IMR-90 (cell line): ENCODE results near the gene IRGQ.

Experiments used
- MXI1 ChIP-seq: IDR thresholded peaks from 2 replicates; pipeline ENCODE4 v1.6.1; 2012; ENCODE audit warnings: low read depth, mild to moderate bottlenecking, low read length, moderate library complexity, borderline replicate concordance
- POLR2A ChIP-seq: IDR thresholded peaks from 2 replicates; pipeline ENCODE4 v1.6.1; 2012; ENCODE audit warnings: mild to moderate bottlenecking, low read depth, low read length
- TF ChIP-seq, protein P1 (sequence below): fragments of 150-350 bp; IDR thresholded peaks from 2 replicates; pipeline ENCODE4 v1.6.1; 2017; ENCODE audit warnings: mild to moderate bottlenecking, antibody characterized with exemption, low read length, low read depth

DNA sequence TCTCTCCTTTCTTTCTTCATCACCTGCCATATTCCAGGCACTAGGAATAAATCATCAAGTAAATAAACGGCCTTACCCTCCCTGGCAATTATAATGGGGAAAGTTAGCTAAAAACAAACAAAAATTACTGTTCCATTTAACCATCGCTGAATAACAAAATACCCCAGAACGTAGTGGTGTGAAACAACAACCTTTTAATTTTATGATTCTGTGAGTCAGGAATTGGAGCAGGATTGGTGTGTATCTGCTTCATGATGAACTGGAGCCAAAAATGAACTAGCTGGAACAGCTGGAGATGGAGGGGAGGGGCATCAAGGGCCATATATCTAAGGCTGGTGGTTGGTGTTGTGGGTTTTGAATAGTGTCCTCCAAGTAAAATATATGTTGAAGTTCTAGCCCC lies 47.4 kb upstream of the IRGQ start:
- TF ChIP-seq, protein P1, sequence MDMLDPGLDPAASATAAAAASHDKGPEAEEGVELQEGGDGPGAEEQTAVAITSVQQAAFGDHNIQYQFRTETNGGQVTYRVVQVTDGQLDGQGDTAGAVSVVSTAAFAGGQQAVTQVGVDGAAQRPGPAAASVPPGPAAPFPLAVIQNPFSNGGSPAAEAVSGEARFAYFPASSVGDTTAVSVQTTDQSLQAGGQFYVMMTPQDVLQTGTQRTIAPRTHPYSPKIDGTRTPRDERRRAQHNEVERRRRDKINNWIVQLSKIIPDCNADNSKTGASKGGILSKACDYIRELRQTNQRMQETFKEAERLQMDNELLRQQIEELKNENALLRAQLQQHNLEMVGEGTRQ = no peak
- TF ChIP-seq MXI1 (no peak), POLR2A (no peak)
